Testis (tissue), 3 donors: Measurements from ENCODE around the gene TMEM92. TPM values are rescaled to one million over a fixed set of nuclear protein-coding genes. Genes with fewer than 3 reads are reported as not detected.
"Not testable (repeated sequence)": the region's sequence is repeated elsewhere in the genome, so short reads cannot be mapped to it uniquely, and the experiment has no call there.

Source experiments
- DNase-seq: peaks from one replicate; pipeline ENCODE4 v3.0.0-alpha.2; 2019
- H3K27ac ChIP-seq, 2 donors: fragments of 200-600 bp; sonication (generic); one replicate each; pipeline ENCODE4 v1.5.1; 2019
- H3K27me3 ChIP-seq: fragments of 200-600 bp; sonication (generic); one replicate; pipeline ENCODE4 v1.5.1; 2019
- H3K36me3 ChIP-seq: fragments of 200-600 bp; sonication (generic); one replicate; pipeline ENCODE4 v1.5.1; 2017; ENCODE audit warnings: low read depth; ENCODE audit errors: missing control alignments
- H3K4me1 ChIP-seq: fragments of 200-600 bp; sonication (generic); one replicate; pipeline ENCODE4 v1.5.1; 2019
- H3K4me3 ChIP-seq, 2 donors: fragments of 200-600 bp; sonication (generic); one replicate each; pipeline ENCODE4 v1.5.1; 2017 to 2019
- H3K9me3 ChIP-seq: fragments of 200-600 bp; sonication (generic); one replicate; pipeline ENCODE4 v1.5.1; 2017
- POLR2A ChIP-seq: fragments of 450-650 bp; IDR thresholded peaks from one replicate; pipeline ENCODE4 v1.6.1; 2017; ENCODE audit warnings: antibody characterized with exemption, mild to moderate bottlenecking, moderate library complexity
- WGBS, 2 donors: methylation state at CpG; one replicate each; pipeline ENCODE4 v1.1.5; 2018; 5-methylcytosine and 5-hydroxymethylcytosine counted together
- intact Hi-C: fragments of 100-400 bp; cut with DNase I; formaldehyde crosslinking; loops from one replicate; pipeline ENCODE4 v1.15.1; 2023; ENCODE audit warnings: low total_unique reads
- polyA plus RNA-seq: library from polyadenylated mRNA; stranded (reverse); fragments of 350-450 nt; fragmentation: Illumina TruSeq; extraction: RNeasy Lipid Tissue Mini Kit (QIAGEN cat#74804); gene quantifications from one replicate; pipeline ENCODE4 v1.2.3, GENCODE V29; 2014; ENCODE audit warnings: low read depth, low replicate concordance; ENCODE audit not compliant: insufficient read depth
- total RNA-seq, 2 donors: library from RNA; depleted of rRNA; stranded (reverse); fragments of >200 nt; gene quantifications; one replicate each; pipeline ENCODE4 v1.2.3, GENCODE V29; 2016
- TF ChIP-seq, protein P1 (sequence below), 3 experiments: fragments of 450-650 bp in 2 of 3; fragments of 200-600 bp in 1 of 3; sonication (generic) in 1 of 3; IDR thresholded peaks; one replicate each; pipeline ENCODE4 v1.5.1; 2016 to 2019; ENCODE audit warnings: antibody characterized with exemption in 3 of 3, mild to moderate bottlenecking in 2 of 3, moderate library complexity in 1 of 3

The TMEM92 gene
- total and polyA plus RNA-seq, 3 donors from 2014 or later: 0.44 to 1.5 (median 0.93) TPM

DNA sequence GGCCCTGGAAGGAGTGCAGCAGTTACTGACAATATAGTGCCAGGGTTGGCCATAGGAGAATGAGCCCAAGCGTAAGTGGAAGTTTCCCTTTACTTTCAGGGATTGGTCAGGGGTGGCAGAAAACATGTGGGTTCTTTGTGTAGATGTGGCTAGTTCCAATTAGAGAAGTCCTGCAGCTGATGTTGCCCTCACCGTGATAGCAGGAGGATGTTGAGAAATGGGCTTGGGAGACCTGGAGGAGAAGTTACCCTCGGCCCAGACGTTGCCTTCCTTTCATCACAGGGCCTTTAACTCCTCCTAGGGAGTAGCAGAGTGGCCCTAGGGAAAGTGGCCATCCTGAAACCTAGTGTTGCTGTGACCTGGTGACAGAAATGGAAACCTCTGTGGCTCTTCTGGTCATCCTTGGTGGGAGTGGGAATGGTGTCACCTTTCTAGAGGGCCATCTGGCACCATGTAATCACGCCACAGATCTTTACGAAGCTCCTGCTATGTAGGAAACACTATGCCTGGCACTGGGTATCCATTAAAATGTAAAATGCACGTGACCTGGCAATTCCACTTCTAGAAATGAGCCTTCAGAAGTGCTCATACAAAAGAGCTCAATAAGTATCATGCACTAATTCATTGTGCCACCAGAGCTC, 6.7 kb downstream of the TMEM92 start:
- WGBS, 2 donors: 85 to 88% methylated on average over 4 to 7 of the region's 7 CpGs
- Histone ChIP-seq H3K9me3 (no peaks in the 10 kb centered on the region), H3K36me3 (no peaks in the 10 kb centered on the region), H3K27me3 (no peaks in the 10 kb centered on the region), H3K4me3 (no peak overlapping the region), H3K27ac (no peak overlapping the region), H3K4me1 (no peaks in the 10 kb centered on the region)
- TF ChIP-seq, protein P1, sequence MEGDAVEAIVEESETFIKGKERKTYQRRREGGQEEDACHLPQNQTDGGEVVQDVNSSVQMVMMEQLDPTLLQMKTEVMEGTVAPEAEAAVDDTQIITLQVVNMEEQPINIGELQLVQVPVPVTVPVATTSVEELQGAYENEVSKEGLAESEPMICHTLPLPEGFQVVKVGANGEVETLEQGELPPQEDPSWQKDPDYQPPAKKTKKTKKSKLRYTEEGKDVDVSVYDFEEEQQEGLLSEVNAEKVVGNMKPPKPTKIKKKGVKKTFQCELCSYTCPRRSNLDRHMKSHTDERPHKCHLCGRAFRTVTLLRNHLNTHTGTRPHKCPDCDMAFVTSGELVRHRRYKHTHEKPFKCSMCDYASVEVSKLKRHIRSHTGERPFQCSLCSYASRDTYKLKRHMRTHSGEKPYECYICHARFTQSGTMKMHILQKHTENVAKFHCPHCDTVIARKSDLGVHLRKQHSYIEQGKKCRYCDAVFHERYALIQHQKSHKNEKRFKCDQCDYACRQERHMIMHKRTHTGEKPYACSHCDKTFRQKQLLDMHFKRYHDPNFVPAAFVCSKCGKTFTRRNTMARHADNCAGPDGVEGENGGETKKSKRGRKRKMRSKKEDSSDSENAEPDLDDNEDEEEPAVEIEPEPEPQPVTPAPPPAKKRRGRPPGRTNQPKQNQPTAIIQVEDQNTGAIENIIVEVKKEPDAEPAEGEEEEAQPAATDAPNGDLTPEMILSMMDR (IDR thresholded peaks at IDR 0.05): no peak
- no peak for TF ChIP-seq POLR2A
- no peak for DNase-seq
- intact Hi-C loops: no loop called here

DNA sequence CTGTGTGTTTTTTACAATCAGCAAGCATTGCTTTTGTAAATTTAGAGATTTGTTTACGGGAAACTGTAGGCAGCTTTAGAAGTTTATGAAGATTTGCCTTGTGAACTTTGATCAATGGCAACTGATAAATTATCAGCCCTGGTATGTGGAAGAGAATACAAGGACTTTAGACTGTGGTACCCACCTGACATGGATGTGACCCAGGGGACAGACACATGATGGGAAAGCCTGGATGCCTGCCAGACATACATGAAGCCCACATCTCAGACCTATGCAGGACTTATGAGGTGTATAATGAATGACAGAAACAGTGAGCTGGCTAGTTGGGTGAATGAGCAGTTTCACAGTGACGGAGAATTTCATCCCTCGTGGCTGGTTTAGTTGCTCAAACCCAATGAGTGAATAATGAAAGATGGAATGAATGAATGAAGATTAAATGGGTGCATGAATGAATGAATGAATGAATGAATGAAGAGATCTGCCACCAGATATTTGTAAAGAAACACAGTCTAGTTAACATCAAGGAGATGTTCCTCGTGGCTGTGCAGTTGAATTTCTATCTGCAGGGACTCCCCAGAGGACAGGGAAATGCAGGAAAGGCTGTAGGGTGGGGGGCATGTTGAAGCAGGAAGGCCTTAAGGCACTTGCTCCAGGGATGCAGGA, 7.6 kb downstream of the TMEM92 start:
- no peak for DNase-seq
- no peaks in the 10 kb centered on the region for H3K9me3 ChIP-seq
- intact Hi-C loops: no loop called here
- H3K27ac ChIP-seq: no peak overlapping the region
- H3K36me3 ChIP-seq: no peaks in the 10 kb centered on the region
- H3K4me1 ChIP-seq: no peaks in the 10 kb centered on the region
- 81 to 88% methylated on average over 4 of the region's 4 CpGs for WGBS, 2 donors
- no peak overlapping the region for H3K4me3 ChIP-seq
- no peaks in the 10 kb centered on the region for H3K27me3 ChIP-seq
- TF ChIP-seq, protein P1 (IDR thresholded peaks at IDR 0.05): no peak
- no peak for TF ChIP-seq POLR2A

DNA sequence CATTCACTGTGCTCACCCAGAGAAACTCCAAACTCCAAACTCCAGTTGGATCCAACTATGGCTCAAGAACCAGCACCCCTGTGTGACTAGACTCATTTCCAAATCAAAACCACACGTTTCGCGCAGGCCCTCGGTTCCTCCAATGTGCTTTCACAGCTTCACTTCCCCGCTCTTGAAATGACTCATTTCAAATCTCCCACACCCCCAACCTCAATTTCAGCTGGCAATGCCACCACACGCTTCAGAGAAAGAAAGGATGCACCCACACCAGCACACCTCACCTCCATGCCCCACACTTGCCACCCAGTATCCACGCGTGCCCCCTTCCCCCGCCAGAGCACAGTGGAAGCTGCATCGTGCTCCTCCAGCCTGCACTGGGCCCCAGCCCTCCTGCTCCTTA, 9.0 kb downstream of the TMEM92 start:
- H3K36me3 ChIP-seq: no peaks in the 10 kb centered on the region
- no peak for DNase-seq
- no peak overlapping the region for H3K4me3 ChIP-seq
- no peak overlapping the region for H3K27ac ChIP-seq
- no peak for TF ChIP-seq POLR2A
- TF ChIP-seq, protein P1 (IDR thresholded peaks at IDR 0.05): no peak
- no peaks in the 10 kb centered on the region for H3K9me3 ChIP-seq
- intact Hi-C loops: no loop called here
- 89% methylated on average over 10 of the region's 10 CpGs for WGBS, 2 donors
- no peaks in the 10 kb centered on the region for H3K4me1 ChIP-seq
- no peaks in the 10 kb centered on the region for H3K27me3 ChIP-seq

DNA sequence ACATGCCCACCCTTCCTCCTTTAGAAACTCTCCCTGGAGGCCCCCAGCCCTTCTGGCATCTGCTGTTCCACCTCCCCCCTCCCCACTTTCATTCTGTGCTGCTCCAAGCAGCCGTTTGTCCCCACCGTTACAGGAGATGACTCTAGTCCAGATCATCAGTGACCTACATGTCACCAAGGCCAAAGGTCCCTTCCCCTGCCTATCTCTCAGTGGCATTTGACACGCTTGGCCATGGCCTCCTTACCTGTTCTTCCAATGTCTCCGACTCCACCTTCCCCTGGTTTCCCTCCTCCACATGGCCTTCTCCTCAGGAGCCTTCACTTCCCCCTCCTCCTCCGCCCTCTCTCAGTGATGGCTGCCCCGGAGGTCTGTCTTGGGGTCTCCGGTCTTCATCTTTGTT, 9.4 kb downstream of the TMEM92 start:
- H3K27me3 ChIP-seq: no peaks in the 10 kb centered on the region
- no peak for TF ChIP-seq POLR2A
- TF ChIP-seq, protein P1 (IDR thresholded peaks at IDR 0.05): no peak
- 79 to 82% methylated on average over 7 of the region's 7 CpGs for WGBS, 2 donors

DNA sequence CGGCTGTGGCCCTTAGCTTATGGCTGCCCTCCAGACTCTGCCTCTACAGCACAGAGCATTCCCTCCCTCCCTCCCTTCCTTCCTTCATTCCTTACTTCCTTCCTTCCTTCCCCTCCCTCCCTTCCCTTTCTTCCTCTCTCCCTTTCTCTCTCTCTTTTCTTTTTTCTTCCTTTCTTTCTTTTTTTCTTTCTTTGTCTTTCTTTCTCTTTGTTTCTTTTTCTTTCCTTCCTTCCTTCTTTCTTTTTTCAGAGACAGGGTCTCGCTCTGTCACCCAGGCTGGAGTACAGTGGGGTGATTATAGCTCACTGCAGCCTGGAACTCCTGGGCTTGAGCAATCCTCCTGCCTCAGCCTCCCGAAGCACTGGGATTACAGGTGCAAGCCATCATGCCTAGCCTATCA, 11.7 kb downstream of the TMEM92 start:
- Histone ChIP-seq H3K36me3 (no peaks in the 10 kb centered on the region), H3K9me3 (no peaks in the 10 kb centered on the region), H3K4me1 (no peaks in the 10 kb centered on the region), H3K27me3 (no peaks in the 10 kb centered on the region), H3K27ac (no peak overlapping the region), H3K4me3 (no peak overlapping the region)
- 69 to 71% methylated on average over 3 of the region's 3 CpGs for WGBS, 2 donors
- no peak for TF ChIP-seq POLR2A
- TF ChIP-seq, protein P1 (IDR thresholded peaks at IDR 0.05): no peak
- DNase-seq: no peak
- intact Hi-C loops: no loop called here

More for the DNA sequence above, 9.4 kb downstream of the TMEM92 start:
- Histone ChIP-seq H3K36me3 (no peaks in the 10 kb centered on the region), H3K4me1 (no peaks in the 10 kb centered on the region), H3K4me3 (no peak overlapping the region), H3K27ac (no peak overlapping the region), H3K9me3 (no peaks in the 10 kb centered on the region)
- intact Hi-C loops: no loop called here
- no peak for DNase-seq

DNA sequence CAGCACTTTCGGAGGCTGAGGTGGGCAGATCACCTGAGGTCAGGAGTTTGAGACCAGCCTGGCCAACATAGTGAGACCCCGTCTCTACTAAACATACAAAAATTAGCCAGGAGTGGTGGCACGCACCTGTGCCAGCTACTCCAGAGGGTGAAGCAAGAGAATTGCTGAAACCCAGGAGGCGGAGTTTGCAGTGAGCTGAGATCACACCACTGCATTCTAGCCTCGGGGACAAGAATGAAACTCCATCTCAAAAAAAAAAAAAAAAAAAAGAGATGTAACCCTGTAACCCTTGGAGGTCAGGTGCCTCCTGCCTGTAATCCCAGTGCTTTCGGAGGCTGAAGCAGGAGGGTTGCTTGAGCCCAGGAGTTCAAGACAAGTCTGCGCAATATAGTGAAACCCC, 13.0 kb downstream of the TMEM92 start:
- intact Hi-C loops, H3K4me1 ChIP-seq, DNase-seq, H3K36me3 ChIP-seq, H3K27ac ChIP-seq, H3K9me3 ChIP-seq, H3K4me3 ChIP-seq, H3K27me3 ChIP-seq: not testable (repeated sequence)
- 83 to 90% methylated on average over 7 of the region's 7 CpGs for WGBS, 2 donors
